Endodermal cell (in vitro differentiated cells): ENCODE results near the gene HNRNPH3. TPM values are rescaled to one million over a fixed set of nuclear protein-coding genes. Genes with fewer than 3 reads are reported as not detected.
"Not testable (repeated sequence)": the region's sequence is repeated elsewhere in the genome, so short reads cannot be mapped to it uniquely, and the experiment has no call there.

Experiments used
- DNase-seq: peaks from one replicate; pipeline ENCODE4 v3.0.0-alpha.2; 2017
- H3K27ac ChIP-seq: 2 replicates; pipeline ENCODE4 v1.5.1; 2013; ENCODE audit warnings: mild to moderate bottlenecking, low read depth, low read length, moderate library complexity
- H3K27me3 ChIP-seq: 2 replicates; pipeline ENCODE4 v1.6.1; 2013; ENCODE audit warnings: mild to moderate bottlenecking, low read length, moderate library complexity; ENCODE audit not compliant: insufficient read depth, control insufficient read depth, poor library complexity, severe bottlenecking
- H3K36me3 ChIP-seq: 2 replicates; pipeline ENCODE4 v1.7.0; 2013; ENCODE audit warnings: mild to moderate bottlenecking, low read length, moderate library complexity; ENCODE audit not compliant: control insufficient read depth, insufficient read depth
- H3K4me1 ChIP-seq: one replicate; pipeline ENCODE4 v1.7.0; 2013; ENCODE audit warnings: low read length; ENCODE audit not compliant: control insufficient read depth, insufficient read depth
- H3K4me3 ChIP-seq: 2 replicates; pipeline ENCODE4 v1.5.1; 2013; ENCODE audit warnings: mild to moderate bottlenecking, low read length, moderate library complexity
- H3K9ac ChIP-seq: 2 replicates; pipeline ENCODE4 v1.6.1; 2013; ENCODE audit warnings: mild to moderate bottlenecking, low read length, moderate library complexity; ENCODE audit not compliant: poor library complexity, severe bottlenecking; ENCODE audit errors: extremely low read depth
- H3K9me3 ChIP-seq: 2 replicates; pipeline ENCODE4 v1.6.1; 2013; ENCODE audit warnings: mild to moderate bottlenecking, low read length, moderate library complexity; ENCODE audit not compliant: control insufficient read depth
- H3K27ac Mint-ChIP-seq: 2 replicates; pipeline ENCODE4 v1.8.0; 2020; ENCODE audit warnings: mixed read lengths
- H3K27me3 Mint-ChIP-seq: 2 replicates; pipeline ENCODE4 v1.8.0; 2021; ENCODE audit warnings: mild to moderate bottlenecking, mixed read lengths; ENCODE audit not compliant: insufficient read depth
- H3K36me3 Mint-ChIP-seq: 2 replicates; pipeline ENCODE4 v1.8.0; 2020; ENCODE audit warnings: low read depth, mixed read lengths
- H3K4me1 Mint-ChIP-seq: 2 replicates; pipeline ENCODE4 v1.8.0; 2020; ENCODE audit warnings: mixed read lengths
- H3K4me3 Mint-ChIP-seq: 2 replicates; pipeline ENCODE4 v1.8.0; 2020; ENCODE audit warnings: mild to moderate bottlenecking, moderate library complexity, mixed read lengths
- H3K9me3 Mint-ChIP-seq: 2 replicates; pipeline ENCODE4 v1.8.0; 2020; ENCODE audit warnings: mild to moderate bottlenecking, mixed read lengths
- CTCF ChIP-seq: fragments of 200-600 bp; sonication (generic); conservative IDR thresholded peaks from 2 replicates; pipeline ENCODE4 v1.5.0; 2021; ENCODE audit warnings: antibody characterized with exemption, mild to moderate bottlenecking
- WGBS, 2 experiments: methylation state at CpG; one replicate each; pipeline versions ENCODE4 v1.1.5 to v1.1.7; 2013; ENCODE audit warnings: missing lambda C conversion rate in 2 of 2, mixed read lengths in 1 of 2; ENCODE audit not compliant: insufficient coverage in 1 of 2, insufficient read length in 1 of 2; 5-methylcytosine and 5-hydroxymethylcytosine counted together
- total RNA-seq, 2 donors: library from RNA; stranded (reverse); fragmentation: NEBNext Ultra II Directional in 1 of 2; extraction: Animal tissue kit (Norgen Biotek cat#: 25700) in 1 of 2; gene quantifications; 2 replicates in 1 of 2; 3 replicates in 1 of 2; pipeline ENCODE4 v1.2.1, GENCODE V29; 2021

The HNRNPH3 gene
- total RNA-seq, 2 donors from 2014 or later, result 217 to 228 TPM

GRCh38 chr10:68310531-68310930 lies 21.3 kb upstream of the HNRNPH3 start:
- DNase-seq, result no peak
- H3K4me3 Mint-ChIP-seq, result no peak overlapping the region
- no peak overlapping the region for H3K27ac Mint-ChIP-seq
- H3K4me3 ChIP-seq, result no peak overlapping the region
- no peaks in the 10 kb centered on the region for H3K4me1 Mint-ChIP-seq
- H3K4me1 ChIP-seq, result no peaks in the 10 kb centered on the region
- H3K9ac ChIP-seq, result no peak overlapping the region
- H3K27me3 Mint-ChIP-seq, result no peaks in the 10 kb centered on the region
- TF ChIP-seq CTCF, result no peak
- no peaks in the 10 kb centered on the region for H3K27me3 ChIP-seq
- no peaks in the 10 kb centered on the region for H3K36me3 Mint-ChIP-seq
- no peaks in the 10 kb centered on the region for H3K36me3 ChIP-seq
- H3K9me3 Mint-ChIP-seq, result no peaks in the 10 kb centered on the region
- H3K9me3 ChIP-seq, result peaks cover 4% of the 10 kb centered on the region
- no peak overlapping the region for H3K27ac ChIP-seq

DNA sequence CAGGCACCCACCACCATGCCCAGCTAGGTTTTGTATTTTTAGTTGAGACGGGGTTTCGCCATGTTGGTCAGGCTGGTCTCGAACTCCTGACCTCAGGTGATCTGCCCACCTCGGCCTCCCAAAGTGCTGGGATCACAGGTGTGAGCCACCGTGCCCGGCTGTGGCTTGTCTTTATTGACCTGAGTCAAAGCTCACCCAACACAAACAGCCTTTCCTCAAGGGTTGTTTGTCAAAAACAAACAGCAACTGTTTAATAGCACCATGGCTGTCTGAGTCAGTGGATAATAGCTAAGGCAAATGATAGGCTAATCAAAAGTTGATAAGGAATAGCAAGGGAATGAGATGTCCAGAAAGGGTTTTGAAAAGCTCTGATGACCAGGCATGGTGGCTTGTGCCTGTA lies 16.9 kb upstream of the HNRNPH3 start:
- not testable (repeated sequence) for H3K27me3 Mint-ChIP-seq, H3K4me1 ChIP-seq, H3K27me3 ChIP-seq, H3K4me3 Mint-ChIP-seq, H3K36me3 Mint-ChIP-seq, H3K9ac ChIP-seq, H3K4me1 Mint-ChIP-seq, H3K4me3 ChIP-seq, H3K27ac Mint-ChIP-seq, H3K27ac ChIP-seq, H3K36me3 ChIP-seq, DNase-seq
- peaks cover 20% of the 10 kb centered on the region for H3K9me3 ChIP-seq
- peaks cover 21% of the 10 kb centered on the region for H3K9me3 Mint-ChIP-seq
- 80 to 94% methylated on average over 1 to 6 of the region's 6 CpGs for WGBS, 2 experiments

DNA sequence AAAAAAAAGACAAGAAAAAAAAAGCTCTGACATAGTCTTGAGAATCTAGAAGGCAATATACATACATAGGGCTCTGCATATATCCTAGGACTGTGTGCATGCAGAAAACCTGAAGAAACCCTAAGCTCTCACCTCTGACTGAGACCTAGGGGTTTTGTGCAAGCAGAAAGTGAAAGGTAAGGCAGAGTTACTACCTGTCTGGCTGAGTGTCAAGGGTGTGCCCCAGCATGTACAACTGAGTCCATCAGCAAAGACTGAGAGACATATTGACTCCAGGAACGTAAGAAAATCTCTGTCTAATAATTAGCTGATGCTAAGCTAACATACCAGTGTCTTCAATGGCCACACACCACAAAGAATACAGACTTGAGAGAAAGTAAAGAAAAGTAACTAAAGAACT lies 16.3 kb upstream of the HNRNPH3 start:
- no peaks in the 10 kb centered on the region for H3K36me3 ChIP-seq
- H3K27me3 ChIP-seq, result no peaks in the 10 kb centered on the region
- H3K4me1 ChIP-seq, result no peaks in the 10 kb centered on the region
- Mint-ChIP-seq H3K9me3 (peaks cover 21% of the 10 kb centered on the region), H3K27me3 (no peaks in the 10 kb centered on the region), H3K36me3 (peaks cover 2% of the 10 kb centered on the region), H3K4me1 (no peaks in the 10 kb centered on the region), H3K4me3 (no peak overlapping the region), H3K27ac (no peak overlapping the region)
- 100% methylated on average over 1 of the region's 1 CpG; no CpG with 5 or more reads in 1 of the 2 experiments for WGBS, 2 experiments
- DNase-seq, result no peak
- TF ChIP-seq CTCF, result no peak
- H3K9ac ChIP-seq, result no peak overlapping the region
- H3K9me3 ChIP-seq, result peaks cover 20% of the 10 kb centered on the region
- H3K27ac ChIP-seq, result no peak overlapping the region
- no peak overlapping the region for H3K4me3 ChIP-seq

DNA sequence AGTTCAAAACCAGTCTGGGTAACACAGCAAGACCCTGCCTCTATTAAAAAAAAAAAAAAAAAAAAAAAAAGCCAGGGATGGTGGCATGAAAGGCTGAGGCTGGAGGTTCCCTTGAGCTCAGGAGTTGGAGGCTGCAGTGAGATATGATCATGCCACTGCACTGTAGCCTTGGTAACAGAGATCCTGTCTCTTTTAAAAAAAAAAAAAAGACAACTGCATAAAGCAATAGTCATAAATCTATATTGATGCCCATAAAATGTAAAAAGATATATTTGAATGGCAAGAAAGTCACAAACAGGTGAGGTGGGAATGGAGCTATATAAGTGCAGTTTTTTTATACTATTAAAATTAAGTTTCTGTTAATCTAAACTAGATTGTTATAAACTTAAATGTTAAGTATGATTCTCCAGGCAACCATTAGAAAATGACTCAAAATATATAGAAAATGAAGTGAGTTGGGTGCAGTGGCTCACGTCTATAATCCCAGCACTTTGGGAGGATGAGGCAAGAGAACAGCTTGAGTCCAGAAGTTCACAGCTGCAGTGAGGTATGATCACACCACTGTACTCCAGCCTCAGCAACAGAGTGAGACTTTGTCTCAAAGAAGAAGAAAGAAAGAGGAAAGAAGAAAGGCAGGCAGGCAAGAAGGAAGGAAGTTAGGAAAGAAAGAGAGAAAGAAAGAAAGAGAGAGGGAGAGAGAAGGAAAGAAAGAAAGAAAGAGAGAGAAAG lies 13.4 kb upstream of the HNRNPH3 start:
- Histone ChIP-seq H3K27ac (no peak overlapping the region), H3K9me3 (peaks cover 20% of the 10 kb centered on the region), H3K4me3 (no peak overlapping the region), H3K4me1 (no peaks in the 10 kb centered on the region), H3K27me3 (no peaks in the 10 kb centered on the region), H3K9ac (no peak overlapping the region), H3K36me3 (no peaks in the 10 kb centered on the region)
- Mint-ChIP-seq H3K4me3 (no peak overlapping the region), H3K27ac (no peak overlapping the region), H3K27me3 (no peaks in the 10 kb centered on the region), H3K4me1 (no peaks in the 10 kb centered on the region), H3K36me3 (peaks cover 2% of the 10 kb centered on the region), H3K9me3 (peaks cover 21% of the 10 kb centered on the region)
- TF ChIP-seq CTCF, result no peak
- WGBS, 2 experiments, result 88 to 100% methylated on average over 1 of the region's 1 CpG
- no peak for DNase-seq

- not testable (repeated sequence) for H3K9me3 Mint-ChIP-seq, H3K27ac Mint-ChIP-seq, H3K4me3 Mint-ChIP-seq, H3K36me3 ChIP-seq, H3K36me3 Mint-ChIP-seq, H3K27me3 ChIP-seq, H3K9me3 ChIP-seq, H3K4me1 ChIP-seq, DNase-seq, H3K27ac ChIP-seq, H3K27me3 Mint-ChIP-seq, H3K4me1 Mint-ChIP-seq, H3K9ac ChIP-seq, H3K4me3 ChIP-seq
- 89 to 93% methylated on average over 2 to 4 of the region's 4 CpGs for WGBS, 2 experiments
Measured at GRCh38 chr10:68324396-68324795, 7.5 kb upstream of the HNRNPH3 start.
